Measurements from ENCODE around the gene GNB1L.

Gene GNB1L

GRCh38 chr22:19775496-19776325 is 79.0 kb downstream of the GNB1L start:
- DNase-seq (ENCODE audit: low read depth, low spot score) = no peak
- no peak overlapping the region for H3K4me3 ChIP-seq (ENCODE audit: low read depth, low read length)
- in situ Hi-C loops (cut with HindIII; ENCODE audit: low sequenced_read_pairs) = no loop called here
- no peak for TF ChIP-seq CTCF (IDR thresholded peaks at IDR 0.05; ENCODE audit: low read depth, low read length)

GRCh38 chr22:19774628-19775027 is 80.0 kb downstream of the GNB1L start:
- in situ Hi-C loops (cut with HindIII; ENCODE audit: low sequenced_read_pairs) = no loop called here

GRCh38 chr22:19773470-19774040 is 81.1 kb downstream of the GNB1L start:
- H3K4me3 ChIP-seq (ENCODE audit: low read depth, low read length) = no peak overlapping the region
- no peak for TF ChIP-seq CTCF (IDR thresholded peaks at IDR 0.05; ENCODE audit: low read depth, low read length)
- DNase-seq (ENCODE audit: low read depth, low spot score) = no peak
- in situ Hi-C loops (cut with HindIII; ENCODE audit: low sequenced_read_pairs) = no loop called here

More at GRCh38 chr22:19774628-19775027, 80.0 kb downstream of the GNB1L start:
- no peak for DNase-seq (ENCODE audit: low read depth, low spot score)
- no peak overlapping the region for H3K4me3 ChIP-seq (ENCODE audit: low read depth, low read length)
- TF ChIP-seq CTCF (IDR thresholded peaks at IDR 0.05; ENCODE audit: low read depth, low read length) = no peak

GRCh38 chr22:19772673-19773469 is 81.8 kb downstream of the GNB1L start:
- no peak for DNase-seq (ENCODE audit: low read depth, low spot score)
- TF ChIP-seq CTCF (IDR thresholded peaks at IDR 0.05; ENCODE audit: low read depth, low read length) = no peak

GRCh38 chr22:19772422-19772672 is 82.3 kb downstream of the GNB1L start:
- TF ChIP-seq CTCF (IDR thresholded peaks at IDR 0.05; ENCODE audit: low read depth, low read length) = no peak
- in situ Hi-C loops (cut with HindIII; ENCODE audit: low sequenced_read_pairs) = no loop called here
- H3K4me3 ChIP-seq (ENCODE audit: low read depth, low read length) = no peak overlapping the region
- DNase-seq (ENCODE audit: low read depth, low spot score) = no peak

More at GRCh38 chr22:19772673-19773469, 81.8 kb downstream of the GNB1L start:
- in situ Hi-C loops (cut with HindIII; ENCODE audit: low sequenced_read_pairs) = no loop called here
- H3K4me3 ChIP-seq (ENCODE audit: low read depth, low read length) = no peak overlapping the region

- TF ChIP-seq CTCF (IDR thresholded peaks at IDR 0.05; ENCODE audit: low read depth, low read length) = no peak
- H3K4me3 ChIP-seq (ENCODE audit: low read depth, low read length) = no peak overlapping the region
- in situ Hi-C loops (cut with HindIII; ENCODE audit: low sequenced_read_pairs) = no loop called here
- DNase-seq (ENCODE audit: low read depth, low spot score) = no peak
Observed at GRCh38 chr22:19770349-19771220, 84.1 kb downstream of the GNB1L start.

All from astrocyte of the spinal cord (primary cell).